SK-N-MC (cell line): ENCODE data around the gene MX2.

Experiments used
- EZH2 ChIP-seq: fragments of 200-600 bp; sonication (generic); IDR thresholded peaks from one replicate; pipeline ENCODE4 v1.6.1; 2017; ENCODE audit warnings: antibody characterized with exemption
- FOXP2 ChIP-seq: optimal IDR thresholded peaks from 2 replicates; pipeline ENCODE3; 2011; ENCODE audit warnings: mild to moderate bottlenecking, moderate library complexity; ENCODE audit not compliant: insufficient read depth; ENCODE audit errors: extremely low read length, control extremely low read depth
- POLR2AphosphoS5 ChIP-seq: IDR thresholded peaks from 2 replicates; pipeline ENCODE4 v1.6.1; 2012; ENCODE audit warnings: mild to moderate bottlenecking, low read depth, low read length, borderline replicate concordance

DNA sequence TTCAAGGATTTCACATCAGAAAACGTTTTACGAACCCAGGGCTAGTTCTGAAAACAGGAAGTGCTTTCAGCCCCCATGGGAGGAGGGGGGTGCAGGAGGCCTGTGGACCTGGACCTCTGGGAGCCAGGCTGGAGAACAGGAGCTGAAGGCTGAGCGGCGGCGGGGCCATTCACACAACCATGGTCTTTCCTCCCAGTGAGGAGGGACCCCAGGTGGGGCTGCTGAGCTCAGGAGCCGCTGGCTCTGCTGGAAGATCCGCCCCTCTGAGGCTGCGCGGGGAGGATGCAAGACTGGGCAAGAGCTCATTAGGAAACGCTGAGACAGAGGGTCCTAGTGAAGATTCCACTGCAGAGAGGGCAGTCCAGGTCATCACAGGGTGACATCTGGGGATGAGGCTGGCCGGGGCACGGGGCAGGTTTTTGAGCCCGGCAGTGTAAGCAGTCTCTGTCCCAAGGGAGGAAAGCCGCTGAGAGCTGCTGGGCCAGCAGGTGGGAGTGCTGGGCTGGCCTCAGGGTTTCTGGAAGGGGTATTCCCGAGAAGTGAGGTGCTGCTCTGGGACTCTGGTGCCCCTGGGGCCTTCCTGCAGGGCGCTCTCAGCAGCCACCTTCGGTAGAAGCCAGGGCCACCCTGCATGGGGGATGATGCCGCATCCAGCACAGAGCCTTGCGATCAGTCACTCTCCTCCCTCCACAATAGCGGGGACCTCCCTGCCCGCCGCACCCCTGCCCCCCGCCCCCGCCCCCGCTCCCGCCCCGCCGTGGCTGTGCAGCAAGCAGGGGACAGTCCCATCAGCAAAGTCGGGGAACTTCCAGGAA lies 7.5 kb downstream of the MX2 start:
- TF ChIP-seq POLR2AphosphoS5 (no peak), EZH2 (no peak), FOXP2 (no peak)
